Measurements from ENCODE around the gene DCST1.

Gene DCST1

DNA sequence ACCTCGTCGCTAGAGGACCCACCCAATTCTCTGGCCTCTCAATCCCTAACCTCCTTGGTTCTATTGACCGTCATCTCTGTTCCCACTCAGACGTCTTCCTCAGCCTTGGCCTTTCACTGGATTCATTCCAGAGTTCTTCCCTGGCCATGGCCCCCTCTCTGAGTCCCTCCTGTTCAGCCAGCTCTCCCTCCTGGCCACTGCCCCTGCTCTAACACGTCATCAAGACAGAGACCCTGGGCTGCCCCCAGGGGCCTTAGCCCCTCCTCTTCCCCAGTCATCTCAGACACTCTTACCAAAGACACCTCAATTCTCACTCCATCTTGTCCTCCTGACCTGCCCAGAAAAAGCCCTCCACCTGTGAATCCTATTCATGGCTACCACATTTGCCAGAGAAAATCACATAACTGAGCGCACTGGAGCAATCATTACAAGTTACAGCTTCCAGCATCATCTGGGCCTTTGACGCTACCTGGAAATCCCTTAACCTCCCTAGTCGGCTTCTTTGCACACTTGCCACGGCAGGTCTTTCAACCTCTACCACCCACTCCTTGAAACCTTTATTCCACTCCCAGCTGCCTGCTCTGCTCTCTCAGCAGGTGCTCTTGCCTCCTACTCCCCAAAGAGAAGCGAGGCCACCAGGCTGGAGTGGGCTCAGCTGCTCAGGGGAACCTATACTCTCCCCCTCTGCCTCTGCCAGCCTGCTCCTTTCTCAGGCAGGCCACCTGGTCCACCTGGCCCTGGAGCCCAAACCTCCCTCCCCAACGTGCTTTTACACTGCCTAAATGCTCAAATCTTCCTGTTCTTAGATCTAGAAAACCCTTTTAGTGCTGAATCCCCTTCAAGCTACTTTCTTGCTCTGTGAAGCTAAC is 14.0 kb upstream of the DCST1 start:
- Histone ChIP-seq H3K4me1 (ENCODE audit: insufficient read depth, insufficient read length) (peaks cover 7% of the 10 kb centered on the region), H3K36me3 (ENCODE audit: insufficient read depth, insufficient read length, low read length) (peaks cover 22% of the 10 kb centered on the region), H3K9ac (ENCODE audit: insufficient read length, low read depth) (no peak overlapping the region), H3K9me3 (ENCODE audit: insufficient read depth, low read length) (peaks cover 66% of the 10 kb centered on the region; the same call in 1 of the 2 replicates), H3K27me3 (ENCODE audit: insufficient read depth, insufficient read length) (no peaks in the 10 kb centered on the region), H3K4me3 (ENCODE audit: insufficient read length, low read depth) (no peak overlapping the region)
- TF ChIP-seq ZNF274 (IDR thresholded peaks at IDR 0.05; ENCODE audit: low read depth, low read length) (no peak), SUZ12 (IDR thresholded peaks at IDR 0.05; ENCODE audit: extremely low read depth, insufficient read depth, insufficient read length) (no peak), YY1 (IDR thresholded peaks at IDR 0.05; ENCODE audit: insufficient read depth, insufficient read length) (no peak)
- DNase-seq (ENCODE audit: low read depth, low spot score) = no peak

DNA sequence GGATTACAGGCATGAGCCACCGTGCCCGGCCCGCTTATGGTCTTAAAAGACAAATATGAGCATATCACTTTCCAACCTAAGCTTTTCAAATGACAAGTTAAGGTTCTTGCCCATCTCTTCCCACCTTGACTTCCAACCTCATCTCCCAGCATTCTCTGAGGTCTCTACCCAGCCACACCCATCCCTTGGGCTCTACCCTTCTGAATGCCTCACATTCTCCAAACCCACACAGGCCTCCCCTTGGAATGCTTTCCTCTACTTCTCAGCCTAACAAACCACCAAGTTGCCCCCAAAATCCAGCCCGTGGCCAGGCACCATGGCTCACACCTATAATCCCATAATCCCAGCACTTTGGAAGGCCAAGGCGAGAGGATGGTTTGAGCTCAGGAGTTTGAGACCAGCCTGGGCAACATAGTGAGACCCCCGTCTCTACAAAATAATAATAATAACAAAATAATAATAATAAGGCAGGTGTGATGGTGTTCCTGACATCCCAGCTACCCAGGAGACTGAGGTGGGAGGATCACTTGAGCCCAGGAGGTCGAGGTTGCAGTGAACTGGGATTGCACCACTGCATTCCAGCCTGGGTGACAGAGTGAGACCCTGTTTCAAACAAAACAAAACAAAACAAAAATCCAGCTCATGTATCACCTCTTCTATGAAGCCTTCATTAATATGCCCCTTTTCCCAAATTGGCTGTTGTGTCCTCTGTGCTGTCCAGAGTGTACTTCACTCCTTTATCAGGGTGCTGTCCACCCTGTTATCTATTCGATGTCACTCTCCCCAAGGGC is 11.3 kb upstream of the DCST1 start:
- no peak overlapping the region for H3K9ac ChIP-seq (ENCODE audit: insufficient read length, low read depth)
- H3K9me3 ChIP-seq (ENCODE audit: insufficient read depth, low read length) = peaks cover 44% of the 10 kb centered on the region; the same call in 1 of the 2 replicates
- H3K4me1 ChIP-seq (ENCODE audit: insufficient read depth, insufficient read length) = peaks cover 15% of the 10 kb centered on the region
- H3K36me3 ChIP-seq (ENCODE audit: insufficient read depth, insufficient read length, low read length) = no peaks in the 10 kb centered on the region
- DNase-seq (ENCODE audit: low read depth, low spot score) = no peak
- H3K27me3 ChIP-seq (ENCODE audit: insufficient read depth, insufficient read length) = no peaks in the 10 kb centered on the region
- H3K4me3 ChIP-seq (ENCODE audit: insufficient read length, low read depth) = no peak overlapping the region
- TF ChIP-seq YY1 (IDR thresholded peaks at IDR 0.05; ENCODE audit: insufficient read depth, insufficient read length) (no peak), SUZ12 (IDR thresholded peaks at IDR 0.05; ENCODE audit: extremely low read depth, insufficient read depth, insufficient read length) (no peak), ZNF274 (IDR thresholded peaks at IDR 0.05; ENCODE audit: low read depth, low read length) (no peak)

DNA sequence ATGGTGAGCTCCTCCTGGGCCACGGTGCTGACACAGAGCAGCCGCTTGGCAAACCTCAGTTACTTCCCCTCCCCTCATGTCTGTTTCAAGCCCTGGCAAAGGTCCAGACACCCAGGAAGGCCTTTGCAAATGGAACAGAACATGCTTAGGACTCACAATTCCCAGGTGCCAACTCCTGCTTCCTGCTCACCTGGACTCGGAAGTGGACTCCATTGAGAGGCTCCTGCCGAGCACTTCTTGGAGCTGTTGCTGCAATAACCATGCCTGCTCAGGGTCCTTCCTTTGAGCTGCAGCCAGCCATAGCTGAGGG is 10.7 kb upstream of the DCST1 start:
- no peak overlapping the region for H3K9ac ChIP-seq (ENCODE audit: insufficient read length, low read depth)
- no peak for DNase-seq (ENCODE audit: low read depth, low spot score)
- peaks cover 11% of the 10 kb centered on the region for H3K4me1 ChIP-seq (ENCODE audit: insufficient read depth, insufficient read length)
- no peaks in the 10 kb centered on the region for H3K36me3 ChIP-seq (ENCODE audit: insufficient read depth, insufficient read length, low read length)
- TF ChIP-seq SUZ12 (IDR thresholded peaks at IDR 0.05; ENCODE audit: extremely low read depth, insufficient read depth, insufficient read length) = no peak
- no peak for TF ChIP-seq YY1 (IDR thresholded peaks at IDR 0.05; ENCODE audit: insufficient read depth, insufficient read length)
- no peak for TF ChIP-seq ZNF274 (IDR thresholded peaks at IDR 0.05; ENCODE audit: low read depth, low read length)
- H3K27me3 ChIP-seq (ENCODE audit: insufficient read depth, insufficient read length) = no peaks in the 10 kb centered on the region
- peaks cover 38% of the 10 kb centered on the region; the same call in 1 of the 2 replicates for H3K9me3 ChIP-seq (ENCODE audit: insufficient read depth, low read length)
- H3K4me3 ChIP-seq (ENCODE audit: insufficient read length, low read depth) = no peak overlapping the region

DNA sequence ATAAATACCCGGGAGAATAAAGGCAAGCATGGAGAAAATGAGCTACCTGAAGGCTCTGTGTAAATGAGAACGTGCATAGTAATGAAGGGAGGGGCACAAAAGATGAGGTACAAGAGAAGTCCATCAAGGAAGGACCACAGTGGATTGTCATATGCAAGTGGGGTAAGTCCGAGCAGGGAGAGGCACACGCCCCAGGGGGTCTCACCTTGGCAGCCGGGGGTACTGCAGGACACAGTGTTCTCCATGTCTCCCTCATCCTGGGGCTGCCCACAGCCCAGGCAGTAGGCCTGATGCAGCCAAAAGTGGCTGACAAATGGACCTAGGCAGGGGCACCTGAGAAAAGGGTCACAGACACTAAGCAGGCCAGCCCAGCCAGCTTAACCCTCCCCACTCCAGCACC is 10.0 kb upstream of the DCST1 start:
- H3K9me3 ChIP-seq (ENCODE audit: insufficient read depth, low read length) = peaks cover 31% of the 10 kb centered on the region; the same call in 1 of the 2 replicates
- H3K9ac ChIP-seq (ENCODE audit: insufficient read length, low read depth) = no peak overlapping the region
- no peaks in the 10 kb centered on the region for H3K27me3 ChIP-seq (ENCODE audit: insufficient read depth, insufficient read length)
- TF ChIP-seq SUZ12 (IDR thresholded peaks at IDR 0.05; ENCODE audit: extremely low read depth, insufficient read depth, insufficient read length) (no peak), ZNF274 (IDR thresholded peaks at IDR 0.05; ENCODE audit: low read depth, low read length) (no peak), YY1 (IDR thresholded peaks at IDR 0.05; ENCODE audit: insufficient read depth, insufficient read length) (no peak)
- H3K4me3 ChIP-seq (ENCODE audit: insufficient read length, low read depth) = no peak overlapping the region
- no peak for DNase-seq (ENCODE audit: low read depth, low spot score)
- no peaks in the 10 kb centered on the region for H3K36me3 ChIP-seq (ENCODE audit: insufficient read depth, insufficient read length, low read length)
- peaks cover 10% of the 10 kb centered on the region for H3K4me1 ChIP-seq (ENCODE audit: insufficient read depth, insufficient read length)

DNA sequence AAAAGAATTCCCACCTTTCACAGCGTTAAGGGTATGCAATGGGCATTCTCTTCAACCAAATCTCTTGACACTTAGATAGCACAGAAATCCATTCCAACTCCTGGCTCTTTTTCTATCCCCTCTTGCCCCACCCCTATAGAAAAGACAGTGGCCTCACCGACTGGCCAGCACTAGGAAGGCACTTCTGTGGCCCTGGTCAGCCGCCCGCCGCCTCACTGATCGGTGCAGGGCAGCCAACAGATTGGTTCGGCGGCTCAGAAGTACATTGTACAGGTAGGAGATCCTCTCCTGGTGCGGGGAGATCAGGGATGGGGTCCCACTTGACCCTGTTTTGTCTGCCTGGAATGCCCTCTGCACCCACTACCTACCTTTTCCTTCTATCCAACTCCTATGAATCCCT is 9.3 kb upstream of the DCST1 start:
- Histone ChIP-seq H3K9ac (ENCODE audit: insufficient read length, low read depth) (no peak overlapping the region), H3K9me3 (ENCODE audit: insufficient read depth, low read length) (peaks cover 24% of the 10 kb centered on the region; the same call in 1 of the 2 replicates), H3K27me3 (ENCODE audit: insufficient read depth, insufficient read length) (no peaks in the 10 kb centered on the region), H3K4me3 (ENCODE audit: insufficient read length, low read depth) (no peak overlapping the region), H3K36me3 (ENCODE audit: insufficient read depth, insufficient read length, low read length) (no peaks in the 10 kb centered on the region), H3K4me1 (ENCODE audit: insufficient read depth, insufficient read length) (peaks cover 10% of the 10 kb centered on the region)
- TF ChIP-seq ZNF274 (IDR thresholded peaks at IDR 0.05; ENCODE audit: low read depth, low read length) (no peak), SUZ12 (IDR thresholded peaks at IDR 0.05; ENCODE audit: extremely low read depth, insufficient read depth, insufficient read length) (no peak), YY1 (IDR thresholded peaks at IDR 0.05; ENCODE audit: insufficient read depth, insufficient read length) (no peak)
- DNase-seq (ENCODE audit: low read depth, low spot score) = no peak

DNA sequence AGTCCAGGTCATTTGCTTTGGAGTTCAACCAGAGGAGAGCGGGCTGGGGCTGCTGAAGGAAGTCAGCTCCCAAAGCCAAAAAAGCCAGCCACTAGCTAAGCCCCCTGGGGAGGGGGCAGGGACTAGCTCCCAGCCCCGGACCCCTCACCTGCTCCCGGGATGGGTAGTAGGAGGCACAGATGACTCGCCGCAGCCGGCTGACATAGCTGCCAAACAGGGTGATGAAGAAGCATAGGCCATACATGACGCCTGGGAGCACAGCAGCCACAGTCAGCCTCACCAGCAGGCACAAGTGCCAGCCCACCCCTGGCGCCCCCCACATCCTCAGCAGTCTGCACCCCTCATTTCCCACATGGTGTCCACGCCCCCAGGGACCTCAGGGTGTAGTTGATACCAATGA is 7.5 kb upstream of the DCST1 start:
- Histone ChIP-seq H3K9ac (ENCODE audit: insufficient read length, low read depth) (no peak overlapping the region), H3K36me3 (ENCODE audit: insufficient read depth, insufficient read length, low read length) (no peaks in the 10 kb centered on the region), H3K4me1 (ENCODE audit: insufficient read depth, insufficient read length) (peaks cover 10% of the 10 kb centered on the region), H3K4me3 (ENCODE audit: insufficient read length, low read depth) (no peak overlapping the region), H3K9me3 (ENCODE audit: insufficient read depth, low read length) (peaks cover 15% of the 10 kb centered on the region; the same call in 1 of the 2 replicates), H3K27me3 (ENCODE audit: insufficient read depth, insufficient read length) (no peaks in the 10 kb centered on the region)
- TF ChIP-seq ZNF274 (IDR thresholded peaks at IDR 0.05; ENCODE audit: low read depth, low read length) (no peak), SUZ12 (IDR thresholded peaks at IDR 0.05; ENCODE audit: extremely low read depth, insufficient read depth, insufficient read length) (no peak), YY1 (IDR thresholded peaks at IDR 0.05; ENCODE audit: insufficient read depth, insufficient read length) (no peak)
- DNase-seq (ENCODE audit: low read depth, low spot score) = no peak

DNA sequence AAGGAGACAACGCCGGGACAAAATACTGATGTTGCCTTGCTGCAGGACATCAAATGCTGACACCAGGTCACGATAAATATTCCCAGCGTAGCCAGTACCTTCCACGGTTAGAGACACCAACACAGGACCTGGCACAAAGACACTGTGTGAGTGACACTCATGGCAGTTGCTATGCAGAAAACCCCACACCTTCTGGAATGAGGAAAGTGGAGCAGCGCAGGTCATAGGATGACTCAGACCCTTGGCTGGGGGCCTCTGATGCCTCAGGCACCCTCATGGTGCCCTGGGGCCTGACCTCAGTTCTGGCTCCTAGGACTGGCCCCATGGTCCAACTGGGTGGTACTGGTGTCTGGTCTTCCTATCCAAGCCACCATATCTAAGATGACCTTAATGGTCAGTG is 7.0 kb upstream of the DCST1 start:
- H3K4me3 ChIP-seq (ENCODE audit: insufficient read length, low read depth) = no peak overlapping the region
- peaks cover 9% of the 10 kb centered on the region for H3K4me1 ChIP-seq (ENCODE audit: insufficient read depth, insufficient read length)
- no peak for DNase-seq (ENCODE audit: low read depth, low spot score)
- no peaks in the 10 kb centered on the region for H3K36me3 ChIP-seq (ENCODE audit: insufficient read depth, insufficient read length, low read length)
- TF ChIP-seq ZNF274 (IDR thresholded peaks at IDR 0.05; ENCODE audit: low read depth, low read length) (no peak), YY1 (IDR thresholded peaks at IDR 0.05; ENCODE audit: insufficient read depth, insufficient read length) (no peak), SUZ12 (IDR thresholded peaks at IDR 0.05; ENCODE audit: extremely low read depth, insufficient read depth, insufficient read length) (no peak)
- no peaks in the 10 kb centered on the region for H3K27me3 ChIP-seq (ENCODE audit: insufficient read depth, insufficient read length)
- no peak overlapping the region for H3K9ac ChIP-seq (ENCODE audit: insufficient read length, low read depth)
- H3K9me3 ChIP-seq (ENCODE audit: insufficient read depth, low read length) = peaks cover 12% of the 10 kb centered on the region; the same call in 1 of the 2 replicates
